Effector memory CD8-positive, alpha-beta T cell (primary cell): ENCODE results near the gene FXR1.
"Not testable (repeated sequence)": the region's sequence is repeated elsewhere in the genome, so short reads cannot be mapped to it uniquely, and the experiment has no call there.

Experiments
- ATAC-seq: fragments of 150-1000 bp; cut with Tn5 transposase; replicated peaks from 2 replicates; pipeline ENCODE4 v1.10.0; 2021; ENCODE audit warnings: mild to moderate bottlenecking, moderate library complexity
- DNase-seq, 3 experiments: peaks; one replicate each; pipeline ENCODE4 v3.0.0; 2021
- H3K27ac Mint-ChIP-seq, 2 donors: one replicate each; pipeline ENCODE4 v1.8.0; 2022; ENCODE audit warnings: mild to moderate bottlenecking in 2 of 2, mixed read lengths in 2 of 2, moderate library complexity in 2 of 2
- H3K27me3 Mint-ChIP-seq, 2 donors: one replicate each; pipeline ENCODE4 v1.8.0; 2022; ENCODE audit warnings: mixed read lengths in 2 of 2
- H3K36me3 Mint-ChIP-seq: one replicate; pipeline ENCODE4 v1.8.0; 2022; ENCODE audit warnings: mild to moderate bottlenecking, moderate library complexity, mixed read lengths; ENCODE audit not compliant: insufficient read depth
- H3K4me1 Mint-ChIP-seq, 2 donors: one replicate each; pipeline ENCODE4 v1.8.0; 2022; ENCODE audit warnings: low read depth in 2 of 2, mixed read lengths in 2 of 2
- H3K4me3 Mint-ChIP-seq, 2 donors: one replicate each; pipeline ENCODE4 v1.8.0; 2022; ENCODE audit warnings: mild to moderate bottlenecking in 2 of 2, mixed read lengths in 2 of 2, moderate library complexity in 2 of 2
- H3K9me3 Mint-ChIP-seq, 2 donors: one replicate each; pipeline ENCODE4 v1.8.0; 2022; ENCODE audit warnings: mixed read lengths in 2 of 2

FXR1 gene

DNA sequence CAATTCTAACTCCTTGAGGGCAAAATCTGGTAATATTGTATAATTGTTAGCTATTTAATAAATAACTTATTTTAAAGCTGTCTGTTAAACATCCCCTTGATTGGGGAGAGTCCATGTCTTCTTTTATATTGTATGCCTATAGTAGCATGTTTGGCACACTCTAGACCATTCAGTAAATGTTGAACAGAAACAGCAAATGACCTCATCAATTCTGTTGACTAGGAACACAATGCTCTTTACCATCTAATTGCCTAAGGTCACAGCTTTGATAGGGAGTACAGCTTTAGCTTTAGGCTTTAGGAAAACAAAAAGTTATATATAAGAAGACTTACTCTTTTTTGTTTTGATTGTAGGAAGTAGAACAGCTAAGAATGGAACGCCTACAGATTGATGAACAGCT is 50.1 kb downstream of the FXR1 start:
- H3K27me3 Mint-ChIP-seq = no peaks in the 10 kb centered on the region

DNA sequence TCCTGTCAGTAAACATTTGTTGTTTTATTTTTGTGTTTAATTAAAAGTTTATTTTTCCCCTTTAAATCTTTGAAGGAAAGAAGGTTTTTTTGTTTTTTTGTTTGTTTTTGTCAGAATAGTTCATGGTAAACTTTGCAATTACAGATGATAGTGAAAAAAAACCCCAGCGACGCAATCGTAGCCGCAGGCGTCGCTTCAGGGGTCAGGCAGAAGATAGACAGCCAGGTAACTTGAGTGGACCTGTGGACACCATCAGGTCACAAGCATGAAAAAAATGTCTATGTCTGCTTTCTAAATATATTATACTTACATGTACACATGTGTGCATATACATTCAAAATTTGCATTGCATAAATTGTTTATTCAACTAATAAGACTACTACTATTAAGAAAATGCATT is 58.5 kb downstream of the FXR1 start:
- Mint-ChIP-seq H3K27ac (no peak overlapping the region), H3K4me1 (peaks cover 0 to 1% of the 10 kb centered on the region in 2 donors), H3K27me3 (no peaks in the 10 kb centered on the region), H3K36me3 (peaks cover 54% of the 10 kb centered on the region), H3K4me3 (no peak overlapping the region), H3K9me3 (no peaks in the 10 kb centered on the region)
- no peak for ATAC-seq
- no peak for DNase-seq

More for the DNA sequence above, 50.1 kb downstream of the FXR1 start:
- Mint-ChIP-seq H3K36me3 (peaks cover 76% of the 10 kb centered on the region), H3K27ac (peak overlapping the region in 1 of 2 donors; percentile 19), H3K4me1 (no peaks in the 10 kb centered on the region), H3K4me3 (no peak overlapping the region), H3K9me3 (no peaks in the 10 kb centered on the region)
- DNase-seq = no peak
- ATAC-seq = no peak

DNA sequence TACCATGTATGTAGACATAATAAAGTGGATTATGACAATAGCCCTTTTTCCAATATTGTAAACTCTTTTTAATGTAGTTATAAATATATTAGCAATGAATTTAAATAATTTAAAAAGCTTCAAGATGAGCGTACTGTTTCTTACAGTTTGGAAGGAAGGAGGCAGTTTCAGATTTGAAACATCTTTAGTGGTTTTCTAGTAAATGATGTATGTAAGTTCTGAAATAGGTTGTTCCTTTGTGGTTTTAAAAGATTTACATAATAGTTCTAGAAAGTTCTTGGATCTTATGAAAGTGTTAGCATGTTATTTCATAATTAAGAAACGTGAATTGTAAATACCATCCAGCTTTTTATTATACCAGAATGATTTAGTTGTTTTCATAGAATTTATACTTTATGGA is 61.1 kb downstream of the FXR1 start:
- DNase-seq = no peak
- no peak overlapping the region for H3K4me3 Mint-ChIP-seq

DNA sequence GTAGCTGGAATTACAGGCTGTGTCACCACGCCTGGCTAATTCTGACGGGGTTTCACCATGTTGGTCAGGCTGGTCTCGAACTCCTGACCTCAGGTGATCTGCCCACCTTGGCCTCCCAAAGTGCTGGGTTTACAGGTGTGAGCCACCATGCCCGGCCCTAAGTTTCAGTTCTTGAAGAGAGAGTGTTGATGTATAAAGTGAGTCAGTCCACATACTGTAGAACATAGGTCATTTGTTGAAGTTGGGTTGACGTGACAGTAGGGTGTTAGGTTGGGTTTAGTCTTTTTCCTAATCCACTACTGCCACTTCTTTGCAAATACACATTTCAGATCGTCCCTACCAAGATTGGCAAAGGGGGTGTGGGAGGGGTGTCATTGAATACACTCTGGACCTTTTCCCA is 61.8 kb downstream of the FXR1 start:
- Mint-ChIP-seq H3K9me3 (no peaks in the 10 kb centered on the region), H3K36me3 (peaks cover 44% of the 10 kb centered on the region), H3K27ac (no peak overlapping the region), H3K27me3 (no peaks in the 10 kb centered on the region), H3K4me3 (no peak overlapping the region), H3K4me1 (no peaks in the 10 kb centered on the region)
- ATAC-seq (no peak), DNase-seq (no peak)

More for the DNA sequence above, 61.1 kb downstream of the FXR1 start:
- Mint-ChIP-seq H3K27ac (no peak overlapping the region), H3K9me3 (no peaks in the 10 kb centered on the region), H3K36me3 (peaks cover 50% of the 10 kb centered on the region), H3K4me1 (no peaks in the 10 kb centered on the region), H3K27me3 (no peaks in the 10 kb centered on the region)
- no peak for ATAC-seq

DNA sequence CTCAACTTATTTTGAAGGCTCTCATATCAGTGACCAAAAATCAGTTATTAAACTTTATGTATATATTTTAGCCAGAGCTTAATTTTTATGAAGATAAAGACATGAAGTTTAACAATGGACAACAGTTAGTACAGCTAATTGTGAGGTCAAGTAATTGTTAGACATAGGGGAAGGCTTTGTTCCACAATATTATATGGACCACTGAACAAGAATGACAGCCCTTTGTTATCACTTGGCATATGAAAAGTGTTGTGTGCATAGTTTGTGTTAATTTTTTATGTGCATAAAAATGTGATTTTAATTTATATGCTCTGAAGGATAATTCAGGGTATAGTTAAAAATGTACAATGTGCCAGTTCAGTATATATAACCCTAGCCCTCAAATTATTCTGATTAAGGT is 65.0 kb downstream of the FXR1 start:
- Mint-ChIP-seq H3K9me3 (no peaks in the 10 kb centered on the region), H3K27me3 (no peaks in the 10 kb centered on the region), H3K36me3 (peaks cover 21% of the 10 kb centered on the region), H3K4me1 (no peaks in the 10 kb centered on the region), H3K4me3 (no peak overlapping the region), H3K27ac (no peak overlapping the region)
- ATAC-seq (no peak), DNase-seq (no peak)

DNA sequence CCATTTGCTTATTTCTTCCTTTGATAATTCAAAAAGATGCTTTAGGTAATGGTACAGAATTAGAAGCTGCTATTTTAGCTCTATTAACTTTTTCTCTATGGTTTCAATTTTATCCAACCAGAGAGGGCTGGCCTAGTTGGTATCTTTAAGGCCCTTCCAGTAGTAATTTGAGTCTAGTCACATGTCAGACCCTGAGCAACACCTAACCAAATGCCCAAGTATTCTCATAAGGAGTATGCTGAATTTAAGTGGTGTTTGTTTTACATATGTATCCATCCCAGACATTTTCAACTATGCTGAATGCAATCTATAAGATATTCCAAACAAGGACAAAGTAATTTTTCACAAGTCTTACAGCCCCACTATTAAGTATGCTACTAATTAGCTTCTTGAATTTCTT is 67.5 kb downstream of the FXR1 start:
- peaks cover 0 to 5% of the 10 kb centered on the region in 2 donors for H3K4me1 Mint-ChIP-seq
- peaks cover 26% of the 10 kb centered on the region for H3K36me3 Mint-ChIP-seq
- ATAC-seq (no peak), DNase-seq (no peak)
- no peaks in the 10 kb centered on the region for H3K27me3 Mint-ChIP-seq
- no peak overlapping the region for H3K4me3 Mint-ChIP-seq
- H3K9me3 Mint-ChIP-seq = no peaks in the 10 kb centered on the region
- H3K27ac Mint-ChIP-seq = peak overlapping the region in 1 of 2 donors; percentile 19

DNA sequence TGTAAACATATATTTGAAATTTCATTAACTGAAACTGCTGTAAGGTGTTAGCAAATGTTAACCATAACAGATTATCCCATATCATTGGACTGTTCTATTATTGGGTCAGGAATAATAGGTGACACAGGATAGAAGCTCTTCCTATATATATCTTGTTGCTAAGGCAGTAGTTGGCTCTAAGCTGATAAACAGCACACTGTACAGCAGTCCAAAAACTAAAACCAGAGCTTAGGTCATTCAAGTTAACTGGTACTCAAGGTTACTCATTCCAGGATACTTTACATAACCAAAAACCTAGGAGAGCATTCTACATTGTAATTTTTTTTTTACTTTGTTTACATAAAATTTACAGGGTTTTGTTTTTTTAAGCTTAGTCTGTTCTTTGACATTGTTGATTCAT is 68.1 kb downstream of the FXR1 start:
- Mint-ChIP-seq H3K9me3 (no peaks in the 10 kb centered on the region), H3K27me3 (no peaks in the 10 kb centered on the region), H3K4me3 (no peak overlapping the region), H3K27ac (peak overlapping the region in 1 of 2 donors; percentile 83), H3K36me3 (peaks cover 31% of the 10 kb centered on the region), H3K4me1 (peaks cover 0 to 5% of the 10 kb centered on the region in 2 donors)
- no peak for ATAC-seq
- no peak for DNase-seq

DNA sequence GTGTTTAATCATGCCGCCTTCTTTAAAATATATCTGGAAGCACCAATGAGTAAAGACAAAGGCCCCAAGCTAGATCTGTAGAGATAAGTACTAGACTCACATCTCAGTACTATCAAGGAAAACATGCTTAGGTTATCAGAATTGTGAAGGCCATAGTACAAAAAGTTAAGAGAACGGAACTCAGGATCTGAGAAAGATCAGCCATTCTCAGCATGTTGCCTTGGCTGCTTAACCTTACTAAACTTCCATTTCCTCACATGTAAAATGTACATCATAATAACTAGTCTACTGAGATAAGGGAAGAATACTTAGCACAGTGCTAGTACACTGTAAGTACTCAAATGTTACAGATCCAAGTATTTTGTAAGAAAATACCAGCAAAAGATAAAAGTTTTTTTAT is 69.4 kb downstream of the FXR1 start:
- Mint-ChIP-seq H3K27ac (peak overlapping the region; percentile 55 to 83), H3K4me3 (no peak overlapping the region), H3K36me3 (peaks cover 30% of the 10 kb centered on the region), H3K4me1 (peaks cover 0 to 7% of the 10 kb centered on the region in 2 donors), H3K9me3 (no peaks in the 10 kb centered on the region), H3K27me3 (no peaks in the 10 kb centered on the region)
- no peak for DNase-seq
- no peak for ATAC-seq

DNA sequence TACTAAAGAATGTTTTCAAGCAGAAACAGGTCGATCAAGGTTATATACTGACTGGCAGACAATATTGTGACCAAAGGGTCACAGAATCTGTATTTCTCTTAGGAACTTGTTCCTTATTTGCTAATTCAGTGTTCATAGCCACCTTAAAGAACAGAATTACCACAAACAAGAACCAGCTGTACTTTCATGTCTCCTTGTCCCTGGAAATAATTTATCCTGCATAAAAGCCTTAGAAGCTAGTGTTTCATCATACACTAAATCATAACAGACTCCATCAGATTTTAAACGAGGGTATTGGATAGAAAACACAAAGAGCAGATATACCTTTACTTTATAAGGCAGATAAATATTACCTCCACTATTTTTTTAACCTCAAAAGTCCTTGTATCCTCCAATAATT is 70.7 kb downstream of the FXR1 start:
- H3K4me3 Mint-ChIP-seq = no peak overlapping the region

DNA sequence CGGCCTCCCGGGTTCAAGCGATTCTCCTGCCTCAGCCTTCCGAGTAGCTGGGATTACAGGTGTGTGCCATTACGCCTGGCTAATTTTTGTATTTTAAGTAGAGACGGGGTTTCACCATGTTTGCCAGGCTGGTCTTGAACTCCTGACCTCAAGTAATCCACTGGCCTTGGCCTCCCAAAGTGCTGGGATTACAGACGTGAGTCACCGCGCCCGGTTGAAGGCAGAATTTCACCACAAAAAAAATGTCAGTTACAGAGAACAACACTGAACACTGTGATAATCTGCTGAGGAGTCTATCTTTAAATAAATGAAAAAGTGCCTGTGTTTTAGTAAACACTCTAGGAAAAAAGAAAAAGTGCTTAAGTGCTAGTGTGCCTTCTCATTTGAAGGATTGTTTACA is 73.9 kb downstream of the FXR1 start:
- Mint-ChIP-seq H3K4me1 (peaks cover 8 to 27% of the 10 kb centered on the region in 2 donors), H3K27ac (peak overlapping the region in 1 of 2 donors; percentile 94), H3K36me3 (peaks cover 38% of the 10 kb centered on the region)
- DNase-seq, H3K9me3 Mint-ChIP-seq, H3K4me3 Mint-ChIP-seq, ATAC-seq, H3K27me3 Mint-ChIP-seq: not testable (repeated sequence)

More for the DNA sequence above, 70.7 kb downstream of the FXR1 start:
- Mint-ChIP-seq H3K4me1 (peaks cover 5 to 12% of the 10 kb centered on the region in 2 donors), H3K27ac (peak overlapping the region in 1 of 2 donors; percentile 83), H3K9me3 (no peaks in the 10 kb centered on the region), H3K36me3 (peaks cover 26% of the 10 kb centered on the region), H3K27me3 (no peaks in the 10 kb centered on the region)
- no peak for DNase-seq
- no peak for ATAC-seq

DNA sequence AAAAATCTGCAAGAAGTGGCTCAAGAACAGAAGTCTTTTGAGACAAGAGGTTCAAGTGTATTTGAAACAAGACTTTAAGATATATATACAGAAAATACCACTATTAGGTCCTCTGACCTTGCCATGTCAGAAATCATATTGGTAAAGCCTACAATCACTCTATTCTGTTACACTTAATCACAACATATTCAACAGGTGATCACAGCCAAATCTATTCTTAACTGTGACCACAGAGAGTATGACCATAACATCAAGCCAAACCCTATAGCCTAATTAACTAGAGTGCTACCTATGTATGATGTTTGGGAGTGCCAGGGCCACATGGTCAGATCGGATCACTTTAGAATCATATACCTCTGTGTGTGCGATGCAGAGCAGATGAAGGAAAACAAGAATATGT is 74.9 kb downstream of the FXR1 start:
- Mint-ChIP-seq H3K4me1 (peaks cover 9 to 29% of the 10 kb centered on the region in 2 donors), H3K9me3 (no peaks in the 10 kb centered on the region), H3K27me3 (no peaks in the 10 kb centered on the region), H3K36me3 (peaks cover 38% of the 10 kb centered on the region), H3K27ac (peak overlapping the region in 1 of 2 donors; percentile 94), H3K4me3 (peak overlapping the region in 1 of 2 donors; percentile 52)
- ATAC-seq = no peak
- no peak for DNase-seq

DNA sequence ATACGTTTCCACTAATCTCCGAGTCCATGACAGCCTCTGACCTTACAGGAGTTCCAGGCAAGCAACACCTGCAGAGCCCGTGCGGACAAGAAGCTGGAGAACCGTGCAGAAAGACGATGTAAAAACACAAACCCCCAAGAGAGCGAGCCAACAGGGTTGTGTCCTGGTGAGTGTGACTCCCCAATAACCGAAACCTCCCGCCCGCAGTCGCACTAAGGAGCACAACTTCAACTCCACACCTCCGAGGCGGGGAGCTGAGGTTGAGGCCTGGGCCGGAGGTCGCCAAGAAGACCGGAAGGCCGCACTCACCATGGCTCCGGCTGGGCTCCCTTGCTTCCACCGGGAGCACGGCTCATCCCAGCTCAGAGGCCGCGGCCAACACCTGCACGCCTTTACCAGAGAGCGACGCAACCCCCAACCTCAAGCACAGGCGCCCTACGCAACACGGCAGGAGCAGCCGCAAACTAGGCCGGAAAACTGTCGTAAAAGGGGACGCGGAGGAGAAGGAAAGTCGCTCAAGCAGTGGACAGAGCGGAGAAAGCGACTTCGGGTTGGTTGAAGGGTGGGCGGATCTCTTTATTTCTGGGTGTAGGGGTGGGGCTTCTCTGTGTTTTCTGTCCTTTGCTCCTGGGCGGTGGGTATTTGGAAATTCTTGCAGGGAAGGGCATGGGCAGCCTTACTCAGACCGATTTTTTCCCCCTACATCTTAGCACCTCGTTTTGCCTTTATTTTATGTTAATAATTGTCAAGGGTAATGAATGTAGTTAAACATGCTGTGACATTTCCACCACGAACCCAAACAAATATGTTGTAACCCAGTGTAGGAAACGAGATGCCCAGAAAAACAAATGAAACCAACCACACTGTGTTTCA is 77.1 kb downstream of the FXR1 start, which contains the start of gene DNAJC19:
Gene DNAJC19, minus strand, starts transcription at position 446 of the 873 bp plus-strand sequence. Its CDS starts 134 bp downstream, at position 312.
- H3K27ac Mint-ChIP-seq = peak within 1 kb of the TSS; percentile 94 to 96

DNA sequence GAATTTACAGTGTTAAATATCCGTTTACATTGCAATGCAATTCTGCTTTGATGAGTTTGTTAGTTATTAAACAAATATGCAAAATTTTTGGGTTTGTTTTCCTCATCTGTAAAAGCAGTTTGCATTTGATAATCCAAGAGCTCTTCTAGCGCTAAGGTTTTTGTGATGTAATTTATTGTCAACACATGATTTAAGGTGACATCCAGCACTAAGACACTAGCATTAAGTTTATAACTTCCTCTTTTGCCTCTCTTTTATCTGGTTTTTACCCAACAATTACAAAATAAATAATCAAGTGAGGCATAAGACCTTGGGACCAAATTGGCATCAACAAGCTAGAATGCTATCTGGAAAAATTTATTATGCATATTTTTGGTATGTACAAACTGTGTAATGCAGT is 78.0 kb downstream of the FXR1 start:
- ATAC-seq (no peak), DNase-seq (no peak)
- Mint-ChIP-seq H3K27me3 (peaks cover 0 to 6% of the 10 kb centered on the region in 2 donors), H3K4me3 (peak overlapping the region; percentile 93 to 95), H3K9me3 (no peaks in the 10 kb centered on the region), H3K36me3 (peaks cover 28% of the 10 kb centered on the region), H3K27ac (peak overlapping the region; percentile 94 to 96), H3K4me1 (peaks cover 9 to 24% of the 10 kb centered on the region in 2 donors)

More for the DNA sequence above, 77.1 kb downstream of the FXR1 start, which contains the start of gene DNAJC19:
- Mint-ChIP-seq H3K4me3 (peak within 1 kb of the TSS; percentile 93 to 95), H3K4me1 (peaks cover 9 to 24% of the 10 kb centered on the region in 2 donors), H3K27me3 (peaks cover 0 to 6% of the 10 kb centered on the region in 2 donors), H3K36me3 (peaks cover 34% of the 10 kb centered on the region), H3K9me3 (no peaks in the 10 kb centered on the region)
- peak; percentile 85 to 90 (median 89) for DNase-seq
- ATAC-seq = peak; percentile 93

DNA sequence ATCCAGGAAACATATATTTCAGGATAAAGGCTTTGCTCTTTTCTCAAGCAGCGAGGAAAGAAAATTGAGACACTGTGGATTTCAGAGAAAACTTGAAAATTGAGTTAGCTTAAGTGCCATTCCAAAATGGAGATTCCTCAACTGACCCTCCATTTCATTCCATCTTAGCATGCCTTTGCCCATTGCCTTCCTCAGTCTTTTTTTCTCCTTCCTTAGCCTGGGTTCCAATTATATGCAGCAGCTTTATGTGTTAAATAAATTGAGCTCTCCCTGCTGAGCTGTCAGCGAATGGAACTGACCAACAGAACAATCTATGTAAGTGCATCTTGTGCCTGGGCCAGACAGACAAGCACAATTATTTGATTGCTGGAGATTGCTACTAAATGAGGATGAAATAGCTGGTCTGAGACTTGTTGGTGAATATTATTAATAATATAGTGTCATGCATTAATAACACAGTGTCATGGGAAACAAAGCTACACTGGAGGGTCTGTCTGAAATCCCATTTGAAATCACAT is 84.0 kb downstream of the FXR1 start:
- peaks cover under 1% of the 10 kb centered on the region in 2 donors for H3K4me1 Mint-ChIP-seq
- ATAC-seq (no peak), DNase-seq (no peak)
- H3K27me3 Mint-ChIP-seq = peaks cover 18 to 33% of the 10 kb centered on the region in 2 donors
- peaks cover 5 to 8% of the 10 kb centered on the region in 2 donors for H3K9me3 Mint-ChIP-seq
- H3K4me3 Mint-ChIP-seq = no peak overlapping the region
- H3K27ac Mint-ChIP-seq = no peak overlapping the region
- peaks cover 4% of the 10 kb centered on the region for H3K36me3 Mint-ChIP-seq
